Thoracic aorta (tissue), 2 donors: ENCODE data around the gene FSTL4. TPM values are rescaled to one million over a fixed set of nuclear protein-coding genes. Genes with fewer than 3 reads are reported as not detected.

Source experiments
- ATAC-seq: fragments of 150-250 bp; one replicate; pipeline ENCODE4 v1.8.0; 2017; ENCODE audit warnings: low read depth; ENCODE audit not compliant: insufficient number of reproducible peaks, low FRiP score
- DNase-seq: peaks from one replicate; pipeline ENCODE4 v3.0.0-alpha.2; 2020; ENCODE audit warnings: low spot score
- H3K27ac ChIP-seq, 2 donors: fragments of 200-600 bp; sonication (generic); 1 replicate in 1 of 2; 2 replicates in 1 of 2; pipeline ENCODE4 v1.5.1; 2016; ENCODE audit warnings: mild to moderate bottlenecking in 2 of 2, moderate library complexity in 2 of 2
- H3K27me3 ChIP-seq: fragments of 200-600 bp; sonication (generic); replicated peaks from 2 replicates; pipeline ENCODE4 v1.6.0; 2016; ENCODE audit warnings: mild to moderate bottlenecking; ENCODE audit not compliant: insufficient read depth
- H3K36me3 ChIP-seq: fragments of 200-600 bp; sonication (generic); one replicate; pipeline ENCODE4 v1.5.1; 2016
- H3K4me1 ChIP-seq, 2 donors: fragments of 200-600 bp; sonication (generic); 1 replicate in 1 of 2; 2 replicates in 1 of 2; pipeline versions ENCODE4 v1.5.1 to v1.6.0; 2016; ENCODE audit warnings: low read depth in 2 of 2, mild to moderate bottlenecking in 1 of 2; ENCODE audit not compliant: control insufficient read depth in 1 of 2
- H3K4me3 ChIP-seq: fragments of 200-600 bp; sonication (generic); 2 replicates; pipeline ENCODE4 v1.5.1; 2016; ENCODE audit warnings: mild to moderate bottlenecking
- H3K9me3 ChIP-seq: fragments of 200-600 bp; sonication (generic); 2 replicates; pipeline ENCODE4 v1.5.1; 2016
- CTCF ChIP-seq: fragments of 200-600 bp; sonication (generic); IDR thresholded peaks from one replicate; pipeline ENCODE4 v1.5.1; 2019; ENCODE audit warnings: antibody characterized with exemption
- total RNA-seq, 2 donors: library from RNA; depleted of rRNA; stranded (reverse); fragments of >200 nt; gene quantifications; one replicate each; pipeline versions ENCODE4 v1.1.0 to v1.2.3, GENCODE V29; 2016

Gene FSTL4
- total RNA-seq, 2 donors from 2014 or later, result not detected

GRCh38 chr5:133412661-133413060 is 199.7 kb downstream of the FSTL4 start:
- H3K4me3 ChIP-seq, result no peak overlapping the region
- no peak for TF ChIP-seq CTCF
- no peaks in the 10 kb centered on the region for H3K9me3 ChIP-seq
- no peaks in the 10 kb centered on the region for H3K36me3 ChIP-seq
- DNase-seq (no peak), ATAC-seq (no peak)
- H3K27ac ChIP-seq, result no peak overlapping the region
- H3K27me3 ChIP-seq, result no peaks in the 10 kb centered on the region
- no peaks in the 10 kb centered on the region for H3K4me1 ChIP-seq

- no peak for TF ChIP-seq CTCF
- ATAC-seq (no peak), DNase-seq (no peak)
- Histone ChIP-seq H3K4me1 (no peaks in the 10 kb centered on the region), H3K36me3 (no peaks in the 10 kb centered on the region), H3K4me3 (no peak overlapping the region), H3K27me3 (no peaks in the 10 kb centered on the region), H3K27ac (no peak overlapping the region), H3K9me3 (no peaks in the 10 kb centered on the region)
Observed at GRCh38 chr5:133410335-133410828, 202.0 kb downstream of the FSTL4 start.

- no peaks in the 10 kb centered on the region for H3K36me3 ChIP-seq
- H3K27me3 ChIP-seq, result no peaks in the 10 kb centered on the region
- H3K4me3 ChIP-seq, result no peak overlapping the region
- ATAC-seq (no peak), DNase-seq (no peak)
- TF ChIP-seq CTCF, result no peak
- H3K9me3 ChIP-seq, result no peaks in the 10 kb centered on the region
- no peak overlapping the region for H3K27ac ChIP-seq
- no peaks in the 10 kb centered on the region for H3K4me1 ChIP-seq
Observed at GRCh38 chr5:133409210-133409674, 203.1 kb downstream of the FSTL4 start.

GRCh38 chr5:133408322-133408721 is 204.0 kb downstream of the FSTL4 start:
- no peaks in the 10 kb centered on the region for H3K27me3 ChIP-seq
- no peaks in the 10 kb centered on the region for H3K4me1 ChIP-seq
- no peaks in the 10 kb centered on the region for H3K36me3 ChIP-seq
- H3K4me3 ChIP-seq, result no peak overlapping the region
- H3K27ac ChIP-seq, result no peak overlapping the region
- DNase-seq, result no peak
- TF ChIP-seq CTCF, result no peak
- no peak for ATAC-seq
- no peaks in the 10 kb centered on the region for H3K9me3 ChIP-seq

GRCh38 chr5:133406977-133407632 is 205.2 kb downstream of the FSTL4 start:
- Histone ChIP-seq H3K27me3 (no peaks in the 10 kb centered on the region), H3K27ac (no peak overlapping the region), H3K36me3 (no peaks in the 10 kb centered on the region), H3K4me3 (no peak overlapping the region), H3K9me3 (no peaks in the 10 kb centered on the region), H3K4me1 (no peaks in the 10 kb centered on the region)
- DNase-seq, result no peak
- ATAC-seq, result no peak
- TF ChIP-seq CTCF, result no peak
